Gastroesophageal sphincter (tissue), 4 donors: ENCODE measurements around the gene GMDS. TPM values are rescaled to one million over a fixed set of nuclear protein-coding genes. Genes with fewer than 3 reads are reported as not detected.

Source experiments
- ATAC-seq: fragments of 150-250 bp; one replicate; pipeline ENCODE4 v1.9.1; 2016; ENCODE audit warnings: mild to moderate bottlenecking, moderate library complexity
- H3K27ac ChIP-seq, 4 donors: fragments of 200-600 bp; sonication (generic) in 3 of 4; 1 replicate in 3 of 4; 2 replicates in 1 of 4; pipeline ENCODE4 v1.5.1; 2016 to 2019
- H3K27me3 ChIP-seq: fragments of 200-600 bp; sonication (generic); one replicate; pipeline ENCODE4 v1.5.1; 2019
- H3K36me3 ChIP-seq, 2 donors: fragments of 200-600 bp; sonication (generic); one replicate each; pipeline ENCODE4 v1.5.1; 2019; ENCODE audit warnings: control low read depth in 1 of 2
- H3K4me1 ChIP-seq, 3 donors: fragments of 200-600 bp; sonication (generic); 1 replicate in 2 of 3; 2 replicates in 1 of 3; pipeline ENCODE4 v1.5.1; 2016 to 2019; ENCODE audit warnings: control low read depth in 2 of 3
- H3K4me3 ChIP-seq, 2 donors: fragments of 200-600 bp; sonication (generic); one replicate each; pipeline ENCODE4 v1.5.1; 2019; ENCODE audit warnings: mild to moderate bottlenecking in 1 of 2, moderate library complexity in 1 of 2
- H3K9me3 ChIP-seq, 3 donors: fragments of 200-600 bp; sonication (generic); one replicate each; pipeline ENCODE4 v1.5.1; 2017 to 2019; ENCODE audit warnings: control low read depth in 2 of 3
- EP300 ChIP-seq: sonication (generic); formaldehyde crosslinking; IDR thresholded peaks from one replicate; pipeline ENCODE4 v1.6.1; 2017; ENCODE audit warnings: antibody characterized with exemption, mild to moderate bottlenecking
- POLR2A ChIP-seq, 2 donors: fragments of 450-650 bp; IDR thresholded peaks; one replicate each; pipeline ENCODE4 v1.6.1; 2017; ENCODE audit warnings: antibody characterized with exemption in 2 of 2, mild to moderate bottlenecking in 2 of 2, moderate library complexity in 1 of 2
- POLR2AphosphoS5 ChIP-seq: sonication (generic); formaldehyde crosslinking; IDR thresholded peaks from one replicate; pipeline ENCODE4 v1.6.1; 2017; ENCODE audit warnings: antibody characterized with exemption
- WGBS, 2 donors: methylation state at CpG; one replicate each; pipeline ENCODE4 v1.1.5; 2018; ENCODE audit warnings: low coverage in 1 of 2; 5-methylcytosine and 5-hydroxymethylcytosine counted together
- total RNA-seq, 4 donors: library from RNA; depleted of rRNA; stranded (reverse); fragments of >200 nt; gene quantifications; one replicate each; pipeline ENCODE4 v1.1.0, GENCODE V29; 2016
- TF ChIP-seq, protein P1 (sequence below), 4 experiments: fragments of 200-600 bp in 2 of 4; fragments of 450-650 bp in 2 of 4; sonication (generic) in 1 of 4; IDR thresholded peaks; one replicate each; pipeline ENCODE4 v1.5.1; 2017 to 2019; ENCODE audit warnings: antibody characterized with exemption in 4 of 4, mild to moderate bottlenecking in 2 of 4, moderate library complexity in 2 of 4

Gene GMDS
- total RNA-seq, 4 donors from 2014 or later = 5.0 to 14.7 (median 6.4) TPM

DNA sequence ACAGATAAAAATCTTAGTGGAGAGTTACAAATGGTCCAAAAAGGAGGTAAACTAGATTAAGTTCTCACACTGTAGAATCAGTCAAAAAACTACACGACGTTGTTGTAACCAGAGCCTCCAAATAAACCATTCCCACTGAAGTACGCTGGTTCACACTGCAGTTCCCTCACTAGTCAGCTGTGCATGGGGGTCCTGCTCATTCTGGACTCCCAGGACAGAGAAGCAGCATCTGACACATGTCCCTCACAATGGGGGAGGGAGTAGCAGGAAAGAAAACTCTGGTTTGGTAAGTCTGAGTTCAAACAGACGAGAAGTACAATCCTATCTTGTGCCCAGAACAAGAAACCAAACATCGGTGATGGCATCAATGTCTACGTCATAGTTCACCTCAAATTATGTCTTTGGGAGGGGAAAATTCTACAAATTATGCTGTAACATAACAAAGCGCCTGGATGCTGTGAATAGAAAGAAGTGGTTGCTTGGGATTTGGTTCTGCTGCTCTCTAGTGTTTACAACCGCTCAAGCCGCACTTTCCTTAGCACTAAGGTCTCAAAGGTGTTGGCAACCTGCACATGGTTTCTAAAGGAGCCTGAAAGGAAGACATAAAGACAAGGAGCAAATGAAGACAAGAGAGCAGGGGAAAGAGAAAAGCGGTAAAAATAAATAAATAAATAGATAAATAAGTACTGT is 208.0 kb downstream of the GMDS start:
- Histone ChIP-seq H3K36me3 (no peaks in the 10 kb centered on the region), H3K27ac (no peak overlapping the region), H3K4me3 (no peak overlapping the region), H3K27me3 (no peaks in the 10 kb centered on the region), H3K9me3 (no peaks in the 10 kb centered on the region), H3K4me1 (no peaks in the 10 kb centered on the region)
- no peak for ATAC-seq
- 80 to 85% methylated on average over 7 to 10 of the region's 10 CpGs for WGBS, 2 donors
- TF ChIP-seq EP300 = no peak
- TF ChIP-seq POLR2A (IDR thresholded peaks at IDR 0.05) = no peak
- no peak for TF ChIP-seq POLR2AphosphoS5
- TF ChIP-seq, protein P1, sequence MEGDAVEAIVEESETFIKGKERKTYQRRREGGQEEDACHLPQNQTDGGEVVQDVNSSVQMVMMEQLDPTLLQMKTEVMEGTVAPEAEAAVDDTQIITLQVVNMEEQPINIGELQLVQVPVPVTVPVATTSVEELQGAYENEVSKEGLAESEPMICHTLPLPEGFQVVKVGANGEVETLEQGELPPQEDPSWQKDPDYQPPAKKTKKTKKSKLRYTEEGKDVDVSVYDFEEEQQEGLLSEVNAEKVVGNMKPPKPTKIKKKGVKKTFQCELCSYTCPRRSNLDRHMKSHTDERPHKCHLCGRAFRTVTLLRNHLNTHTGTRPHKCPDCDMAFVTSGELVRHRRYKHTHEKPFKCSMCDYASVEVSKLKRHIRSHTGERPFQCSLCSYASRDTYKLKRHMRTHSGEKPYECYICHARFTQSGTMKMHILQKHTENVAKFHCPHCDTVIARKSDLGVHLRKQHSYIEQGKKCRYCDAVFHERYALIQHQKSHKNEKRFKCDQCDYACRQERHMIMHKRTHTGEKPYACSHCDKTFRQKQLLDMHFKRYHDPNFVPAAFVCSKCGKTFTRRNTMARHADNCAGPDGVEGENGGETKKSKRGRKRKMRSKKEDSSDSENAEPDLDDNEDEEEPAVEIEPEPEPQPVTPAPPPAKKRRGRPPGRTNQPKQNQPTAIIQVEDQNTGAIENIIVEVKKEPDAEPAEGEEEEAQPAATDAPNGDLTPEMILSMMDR (IDR thresholded peaks at IDR 0.05) = no peak

DNA sequence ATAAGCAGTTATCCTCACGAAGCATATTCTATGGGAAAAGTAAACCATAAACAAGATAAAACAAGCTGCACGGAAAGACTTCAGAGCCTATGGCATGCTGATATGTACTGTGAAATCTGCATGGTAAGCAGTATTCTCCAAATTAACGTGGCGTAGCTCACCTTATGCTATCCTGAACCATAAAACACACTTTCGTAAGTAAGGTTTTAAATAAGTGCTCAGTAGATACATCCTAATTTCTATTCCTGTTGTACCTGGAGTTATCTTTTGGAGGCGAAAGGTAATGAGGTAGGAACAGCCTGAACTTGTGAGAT is 208.7 kb downstream of the GMDS start:
- WGBS, 2 donors = 73 to 79% methylated on average over 5 to 6 of the region's 6 CpGs
- TF ChIP-seq EP300 (no peak), POLR2AphosphoS5 (no peak), POLR2A (IDR thresholded peaks at IDR 0.05) (no peak)
- TF ChIP-seq, protein P1 (IDR thresholded peaks at IDR 0.05) = no peak
- no peak for ATAC-seq
- no peak overlapping the region for H3K4me3 ChIP-seq
- no peaks in the 10 kb centered on the region for H3K4me1 ChIP-seq
- H3K27ac ChIP-seq = no peak overlapping the region
- H3K9me3 ChIP-seq = no peaks in the 10 kb centered on the region
- H3K36me3 ChIP-seq = no peaks in the 10 kb centered on the region
- H3K27me3 ChIP-seq = no peaks in the 10 kb centered on the region

DNA sequence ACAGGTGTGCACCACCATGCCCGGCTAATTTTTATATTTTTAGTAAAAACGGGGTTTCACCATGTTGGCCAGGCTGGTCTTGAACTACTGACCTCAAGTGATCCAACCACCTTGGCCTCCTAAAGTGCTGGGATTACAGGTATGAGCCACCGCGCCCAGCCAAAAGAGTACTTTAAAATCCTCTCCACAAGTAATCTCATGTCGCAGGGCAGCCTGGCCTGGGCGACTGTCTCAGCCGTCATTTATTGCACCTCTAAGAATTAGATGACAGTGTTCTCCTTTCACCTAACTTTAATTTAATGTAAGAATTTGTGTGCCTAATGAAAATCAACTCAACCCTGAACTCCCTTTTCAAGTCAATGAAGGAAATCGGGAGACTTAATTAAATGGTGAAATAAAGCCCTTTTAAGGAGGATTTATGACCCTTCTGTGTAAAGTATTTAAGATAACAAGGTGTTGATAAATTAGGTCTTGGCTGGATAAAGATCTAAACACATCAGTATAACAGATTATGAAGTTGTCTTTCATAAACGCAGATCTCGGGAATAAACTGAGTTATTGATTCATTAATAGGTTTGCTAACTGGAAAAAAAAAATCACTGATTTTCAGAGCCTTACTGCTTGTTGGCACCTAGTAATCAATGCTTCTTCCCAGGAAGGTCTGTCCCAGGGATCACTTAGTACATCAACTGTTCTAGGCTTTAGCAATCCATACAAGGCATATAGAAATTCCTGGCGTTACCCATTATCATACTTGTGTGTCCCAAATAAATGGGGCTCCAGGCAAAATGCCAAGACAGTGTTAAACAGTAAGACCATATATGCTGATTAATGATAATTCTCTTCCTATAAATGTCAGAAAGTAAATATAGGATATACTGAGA is 209.3 kb downstream of the GMDS start:
- Histone ChIP-seq H3K4me3 (no peak overlapping the region), H3K27me3 (no peaks in the 10 kb centered on the region), H3K9me3 (no peaks in the 10 kb centered on the region), H3K4me1 (no peaks in the 10 kb centered on the region), H3K27ac (no peak overlapping the region), H3K36me3 (no peaks in the 10 kb centered on the region)
- TF ChIP-seq, protein P1 (IDR thresholded peaks at IDR 0.05) = no peak
- TF ChIP-seq POLR2AphosphoS5 = no peak
- no peak for TF ChIP-seq EP300
- no peak for TF ChIP-seq POLR2A (IDR thresholded peaks at IDR 0.05)
- WGBS, 2 donors = 83 to 89% methylated on average over 8 to 9 of the region's 11 CpGs
- no peak for ATAC-seq

DNA sequence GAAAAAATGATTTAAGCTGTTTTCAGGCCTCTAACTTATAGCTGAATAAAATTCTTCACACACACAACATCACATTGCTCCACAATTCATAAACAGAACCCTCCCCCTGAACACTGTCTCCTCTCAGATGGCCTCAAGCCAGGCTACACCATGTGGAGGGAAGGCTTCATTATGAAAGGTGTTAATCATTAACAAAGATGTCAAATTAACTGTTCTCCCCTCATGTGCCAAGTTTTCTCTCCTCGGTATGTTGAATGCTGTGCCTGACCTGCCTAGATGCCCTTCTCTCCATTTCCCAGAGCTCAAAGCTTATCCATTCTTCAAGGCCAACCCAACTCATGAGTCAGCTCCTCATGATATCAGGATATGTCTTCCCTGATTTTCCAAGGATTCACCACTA is 210.4 kb downstream of the GMDS start:
- Histone ChIP-seq H3K4me1 (no peaks in the 10 kb centered on the region), H3K36me3 (no peaks in the 10 kb centered on the region), H3K9me3 (no peaks in the 10 kb centered on the region), H3K4me3 (no peak overlapping the region), H3K27me3 (no peaks in the 10 kb centered on the region), H3K27ac (no peak overlapping the region)
- no peak for ATAC-seq
- WGBS, 2 donors = 55 to 92% methylated on average over 1 of the region's 1 CpG
- TF ChIP-seq POLR2A (IDR thresholded peaks at IDR 0.05) = no peak
- TF ChIP-seq, protein P1 (IDR thresholded peaks at IDR 0.05) = no peak
- TF ChIP-seq POLR2AphosphoS5 = no peak
- TF ChIP-seq EP300 = no peak

DNA sequence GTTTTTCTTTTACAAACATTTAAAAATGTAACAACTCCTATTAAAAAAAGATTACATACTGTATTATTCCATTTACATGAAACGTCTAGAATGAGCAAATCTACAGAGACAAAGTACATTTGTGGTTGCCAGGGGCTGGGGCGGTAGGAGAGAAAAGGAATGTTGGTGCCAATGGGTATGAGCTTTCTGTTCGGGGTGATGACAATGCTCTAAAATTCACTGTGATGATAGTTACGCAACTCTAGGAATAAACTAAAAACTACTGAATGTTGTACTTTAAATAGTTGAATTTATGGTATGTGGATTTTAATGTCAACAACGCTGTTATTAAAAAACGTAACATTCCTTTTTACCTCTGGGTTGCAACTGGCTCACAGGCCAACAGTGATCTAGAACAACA is 211.1 kb downstream of the GMDS start:
- Histone ChIP-seq H3K4me3 (no peak overlapping the region), H3K4me1 (no peaks in the 10 kb centered on the region), H3K9me3 (no peaks in the 10 kb centered on the region), H3K36me3 (no peaks in the 10 kb centered on the region), H3K27ac (no peak overlapping the region), H3K27me3 (no peaks in the 10 kb centered on the region)
- TF ChIP-seq POLR2A (IDR thresholded peaks at IDR 0.05) = no peak
- TF ChIP-seq EP300 = no peak
- TF ChIP-seq, protein P1 (IDR thresholded peaks at IDR 0.05) = no peak
- no peak for TF ChIP-seq POLR2AphosphoS5
- no peak for ATAC-seq
- 84% methylated on average over 6 of the region's 6 CpGs for WGBS, 2 donors
